C4-2B (cell line): ENCODE measurements around the gene B3GLCT.

ENCODE experiments used
- H3K27ac ChIP-seq: fragments of 450-650 bp; 2 replicates; pipeline ENCODE4 v1.5.1; 2017
- CTCF ChIP-seq: fragments of 450-650 bp; conservative IDR thresholded peaks from 2 replicates; pipeline ENCODE4 v1.5.1; 2017; ENCODE audit warnings: mild to moderate bottlenecking
- ZFX ChIP-seq: fragments of 450-650 bp; IDR thresholded peaks from 2 replicates; pipeline ENCODE4 v1.6.1; 2017

Gene B3GLCT

GRCh38 chr13:31184981-31185645 is 14.7 kb upstream of the B3GLCT start:
- no peak for TF ChIP-seq ZFX
- TF ChIP-seq CTCF, result no peak
- no peak overlapping the region for H3K27ac ChIP-seq

GRCh38 chr13:31191748-31192147 is 8.0 kb upstream of the B3GLCT start:
- no peak for TF ChIP-seq ZFX
- TF ChIP-seq CTCF, result no peak
- no peak overlapping the region for H3K27ac ChIP-seq

- no peak for TF ChIP-seq ZFX
- TF ChIP-seq CTCF, result no peak
These were observed 7.5 kb upstream of the B3GLCT start for GRCh38 chr13:31192306-31192705.

GRCh38 chr13:31195616-31196015 is 4.2 kb upstream of the B3GLCT start:
- H3K27ac ChIP-seq, result no peak overlapping the region
- TF ChIP-seq CTCF (no peak), ZFX (no peak)

More at GRCh38 chr13:31192306-31192705, 7.5 kb upstream of the B3GLCT start:
- no peak overlapping the region for H3K27ac ChIP-seq

- TF ChIP-seq CTCF, result no peak
- no peak for TF ChIP-seq ZFX
- H3K27ac ChIP-seq, result no peak overlapping the region
These were observed 2.8 kb upstream of the B3GLCT start for GRCh38 chr13:31196992-31197391.

GRCh38 chr13:31198519-31198918 is 1.3 kb upstream of the B3GLCT start:
- no peak overlapping the region for H3K27ac ChIP-seq
- TF ChIP-seq ZFX (no peak), CTCF (no peak)

GRCh38 chr13:31199527-31199848 is 287 bp upstream of the B3GLCT start:
- no peak for TF ChIP-seq CTCF
- TF ChIP-seq ZFX, result no peak
- H3K27ac ChIP-seq, result peak overlapping the region; percentile 86
